ENCODE measurements around the gene TMEM184C.

Gene TMEM184C

GRCh38 chr4:147629783-147630730, 12.9 kb downstream of the TMEM184C start:
- H3K4me3 ChIP-seq (ENCODE audit: low read depth, low read length): no peak overlapping the region
- TF ChIP-seq CTCF (IDR thresholded peaks at IDR 0.05; ENCODE audit: control insufficient read depth, extremely low read depth, insufficient read depth): no peak
- no peak for DNase-seq (ENCODE audit: low read depth)

- no peak overlapping the region for H3K4me3 ChIP-seq (ENCODE audit: low read depth, low read length)
- TF ChIP-seq CTCF (IDR thresholded peaks at IDR 0.05; ENCODE audit: control insufficient read depth, extremely low read depth, insufficient read depth): no peak
- no peak for DNase-seq (ENCODE audit: low read depth)
Observed at GRCh38 chr4:147633113-147633512, 15.9 kb downstream of the TMEM184C start.

GRCh38 chr4:147633643-147634042, 16.4 kb downstream of the TMEM184C start:
- DNase-seq (ENCODE audit: low read depth): no peak
- H3K4me3 ChIP-seq (ENCODE audit: low read depth, low read length): no peak overlapping the region
- TF ChIP-seq CTCF (IDR thresholded peaks at IDR 0.05; ENCODE audit: control insufficient read depth, extremely low read depth, insufficient read depth): no peak

- no peak for DNase-seq (ENCODE audit: low read depth)
- TF ChIP-seq CTCF (IDR thresholded peaks at IDR 0.05; ENCODE audit: control insufficient read depth, extremely low read depth, insufficient read depth): no peak
- no peak overlapping the region for H3K4me3 ChIP-seq (ENCODE audit: low read depth, low read length)
Observed at GRCh38 chr4:147635348-147635747, 18.2 kb downstream of the TMEM184C start.

GRCh38 chr4:147638365-147638764, 21.2 kb downstream of the TMEM184C start:
- no peak overlapping the region for H3K4me3 ChIP-seq (ENCODE audit: low read depth, low read length)
- DNase-seq (ENCODE audit: low read depth): no peak
- no peak for TF ChIP-seq CTCF (IDR thresholded peaks at IDR 0.05; ENCODE audit: control insufficient read depth, extremely low read depth, insufficient read depth)

- DNase-seq (ENCODE audit: low read depth): no peak
- TF ChIP-seq CTCF (IDR thresholded peaks at IDR 0.05; ENCODE audit: control insufficient read depth, extremely low read depth, insufficient read depth): no peak
- H3K4me3 ChIP-seq (ENCODE audit: low read depth, low read length): no peak overlapping the region
Observed at GRCh38 chr4:147638942-147639341, 21.7 kb downstream of the TMEM184C start.

Measured in LNCaP clone FGC (cell line).